Measurements from ENCODE around the gene MRNIP.

Gene MRNIP

DNA sequence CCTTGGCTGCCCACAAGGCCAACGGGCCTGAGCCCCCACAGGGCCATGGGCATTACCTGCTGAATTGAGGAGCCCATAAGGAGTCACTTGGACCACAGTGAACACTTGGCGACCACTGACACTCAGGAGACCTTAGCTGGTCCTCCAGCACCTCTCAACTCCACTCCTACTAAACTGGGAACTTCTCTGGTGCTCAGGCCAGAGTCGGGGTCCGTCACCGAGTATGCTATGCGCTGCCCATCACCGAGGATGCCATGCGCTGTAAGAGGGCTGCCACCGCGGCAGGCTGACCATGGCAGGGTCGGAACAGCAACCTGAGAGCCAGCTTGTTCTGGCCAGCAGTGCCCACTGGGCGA is 38.5 kb downstream of the MRNIP start:
- no peak for DNase-seq

DNA sequence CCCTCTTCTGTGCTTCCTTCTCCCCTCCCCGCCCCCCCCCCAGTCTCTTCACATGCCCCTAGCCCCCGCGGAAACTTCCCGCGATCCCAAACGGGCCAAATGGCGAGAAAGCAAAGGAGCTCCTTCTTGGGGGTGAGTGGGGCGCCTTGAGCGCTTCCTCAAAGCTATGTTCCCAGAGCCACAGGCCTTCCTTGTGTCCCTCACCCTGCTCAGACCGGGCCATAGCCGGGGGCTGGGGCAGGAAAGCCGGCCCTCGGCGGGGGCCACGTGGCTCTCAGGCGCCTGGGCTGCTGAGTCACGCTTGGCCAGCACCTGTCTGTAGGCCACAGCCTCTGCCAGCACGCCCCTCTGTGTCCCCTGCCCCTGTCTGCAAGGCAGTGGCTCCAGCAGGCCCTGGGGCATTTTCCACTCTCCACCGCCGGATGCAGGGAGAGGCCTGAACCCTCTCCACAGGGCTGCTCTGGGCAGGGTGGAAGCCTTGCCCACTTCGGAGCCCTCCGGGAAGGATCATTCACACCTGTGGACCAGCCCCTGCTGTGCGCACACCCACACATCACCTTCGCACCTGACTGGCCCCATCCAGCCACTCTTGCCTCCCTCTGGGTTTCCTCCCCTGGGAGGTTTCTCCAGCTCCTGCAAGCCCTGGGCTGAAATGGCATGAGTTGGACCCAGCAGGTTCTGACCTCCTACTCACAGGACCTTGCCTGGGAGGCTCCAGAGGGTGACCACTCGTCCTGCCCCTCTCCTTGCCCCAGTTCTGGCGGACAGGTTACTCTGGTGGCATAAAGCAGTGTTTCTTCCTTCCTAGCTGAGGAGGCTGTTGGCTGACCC is 39.1 kb downstream of the MRNIP start:
- DNase-seq: peak; percentile 68

DNA sequence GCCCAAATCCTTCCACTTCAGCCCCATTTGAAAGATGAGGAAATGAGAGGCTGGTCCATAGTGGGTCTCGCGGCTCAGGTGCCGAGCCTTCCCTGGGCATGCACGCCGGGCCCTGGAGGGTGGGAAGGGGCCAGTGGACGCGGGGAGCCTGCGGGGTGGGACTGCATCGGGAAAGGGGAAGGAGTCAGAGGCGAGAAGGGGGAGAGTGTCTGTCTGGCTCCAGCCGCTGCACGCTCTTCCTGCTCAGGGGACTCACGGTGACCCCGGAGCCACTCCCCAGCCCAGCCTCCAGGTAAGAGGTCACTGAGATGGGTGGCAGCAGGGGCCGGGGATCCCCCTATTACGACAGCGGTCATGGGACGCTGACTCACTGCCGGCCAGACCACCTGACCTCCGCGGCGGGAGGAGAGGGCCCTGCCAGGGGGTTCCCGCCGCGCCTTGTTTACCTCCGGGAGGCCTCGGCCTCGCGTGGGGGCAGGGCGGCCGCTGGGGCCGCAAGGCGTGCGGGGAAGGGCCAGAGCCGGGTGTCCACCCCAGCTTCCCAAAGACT is 39.8 kb downstream of the MRNIP start:
- peak; percentile 94 for DNase-seq

DNA sequence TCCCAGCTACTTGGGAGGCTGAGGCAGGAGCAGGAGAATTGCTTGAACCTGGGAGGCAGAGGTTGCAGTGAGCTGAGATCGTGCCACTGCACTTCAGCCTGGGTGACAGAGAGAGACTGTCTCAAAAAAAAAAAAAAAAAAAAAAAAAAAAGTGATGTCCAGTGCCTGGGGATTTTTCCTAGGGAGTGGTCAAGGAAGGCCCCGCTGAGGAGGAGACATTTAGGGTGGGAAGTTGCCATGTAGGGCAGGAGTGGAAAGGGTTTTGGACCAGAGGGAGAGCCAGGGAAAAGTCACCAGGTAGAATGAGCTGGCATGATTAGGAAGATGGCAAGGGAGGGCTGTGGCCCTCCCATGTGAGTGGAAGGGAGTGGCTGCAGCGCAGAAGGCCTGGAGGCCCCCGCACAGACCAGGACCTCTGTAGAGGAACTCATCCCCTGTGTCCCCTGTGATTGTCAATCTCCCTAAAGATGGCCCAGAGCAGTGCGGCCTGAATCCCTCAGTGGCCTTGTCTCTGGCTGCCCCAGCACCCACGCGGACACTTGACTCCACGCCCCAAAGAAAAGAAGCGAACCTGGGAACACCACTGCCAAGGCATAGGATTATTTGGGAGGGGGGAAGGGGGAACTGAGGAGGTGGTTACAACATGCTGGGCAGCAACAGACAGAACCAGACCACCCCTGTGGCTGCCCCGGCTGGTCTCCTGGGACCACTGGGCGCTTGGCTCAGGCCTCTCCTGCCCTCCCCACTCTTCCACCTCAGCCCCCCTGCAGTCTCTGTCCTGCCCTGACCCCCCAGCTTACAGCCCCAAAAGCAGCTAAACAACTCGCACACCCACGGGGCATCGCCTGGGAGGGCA is 40.5 kb downstream of the MRNIP start:
- DNase-seq: no peak

DNA sequence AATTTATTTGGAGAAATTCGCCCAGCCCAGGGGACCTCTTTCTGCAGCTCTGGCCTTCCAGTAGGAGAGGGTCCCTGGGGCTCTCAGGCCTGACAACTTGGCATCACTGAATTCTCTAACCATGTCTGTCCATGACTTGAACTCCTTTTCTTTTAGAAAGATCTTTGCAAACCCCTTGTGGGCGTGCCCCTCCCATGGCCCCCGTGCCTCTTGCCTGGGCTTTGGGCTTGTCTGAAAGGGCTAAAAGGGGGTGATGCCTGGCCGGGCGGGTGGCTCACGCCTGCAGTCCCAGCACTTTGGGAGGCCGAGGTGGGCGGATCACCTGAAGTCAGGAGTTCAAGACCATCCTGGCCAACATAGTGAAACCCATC is 41.2 kb downstream of the MRNIP start:
- no peak for DNase-seq

DNA sequence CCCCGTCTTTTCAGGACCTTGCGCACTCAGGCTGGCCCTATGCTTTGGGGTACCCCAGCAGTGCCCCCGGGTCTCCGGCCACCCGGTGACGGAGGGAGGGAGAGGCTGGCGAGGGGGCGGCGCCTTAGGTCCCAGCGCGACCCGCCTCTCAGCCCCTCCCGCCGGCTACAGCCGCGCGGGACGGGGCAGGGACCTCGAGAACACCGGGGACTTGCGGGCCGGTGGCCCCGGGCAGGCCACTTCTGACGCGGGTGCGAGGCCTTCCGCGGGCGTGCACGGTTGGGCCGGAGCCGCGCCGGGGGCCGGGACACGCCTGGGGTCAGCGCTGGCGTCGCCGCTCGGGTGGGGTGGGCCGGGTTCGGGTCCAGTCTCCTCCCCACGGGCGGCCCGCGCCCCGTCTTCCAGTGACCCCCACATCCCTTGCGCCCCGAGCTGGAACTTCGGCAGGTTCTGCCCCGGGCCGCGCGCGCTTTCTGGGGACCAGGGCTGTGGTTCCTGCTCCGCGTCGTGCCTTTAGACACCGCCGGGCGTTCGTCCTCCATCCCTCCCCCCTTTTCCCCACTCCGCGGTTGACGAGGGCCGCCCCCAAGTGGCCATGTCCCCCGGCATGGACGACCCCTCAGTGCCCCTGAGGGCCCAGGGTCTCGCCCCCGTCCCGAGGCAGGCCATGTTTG is 41.7 kb downstream of the MRNIP start:
- DNase-seq: no peak

DNA sequence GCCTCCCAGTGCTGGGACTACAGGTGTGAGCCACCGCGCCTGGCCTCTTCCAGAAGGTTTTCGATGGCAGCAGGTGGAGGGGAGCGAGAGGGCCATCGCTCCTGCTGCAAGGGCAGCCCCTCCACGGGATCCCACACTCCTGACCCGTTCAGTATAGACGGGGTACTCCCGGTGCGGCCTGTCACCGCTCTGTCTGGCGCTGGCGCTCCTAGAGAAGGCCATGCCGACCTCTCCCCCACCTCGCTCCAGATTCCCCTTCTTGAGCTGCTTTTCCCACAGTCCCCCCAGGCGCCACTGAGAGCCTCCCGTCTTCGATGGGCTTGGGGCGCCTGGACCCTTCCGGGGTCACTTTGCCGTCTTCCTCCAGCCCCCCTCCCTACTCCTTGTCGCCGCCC is 42.2 kb downstream of the MRNIP start:
- DNase-seq: no peak

DNA sequence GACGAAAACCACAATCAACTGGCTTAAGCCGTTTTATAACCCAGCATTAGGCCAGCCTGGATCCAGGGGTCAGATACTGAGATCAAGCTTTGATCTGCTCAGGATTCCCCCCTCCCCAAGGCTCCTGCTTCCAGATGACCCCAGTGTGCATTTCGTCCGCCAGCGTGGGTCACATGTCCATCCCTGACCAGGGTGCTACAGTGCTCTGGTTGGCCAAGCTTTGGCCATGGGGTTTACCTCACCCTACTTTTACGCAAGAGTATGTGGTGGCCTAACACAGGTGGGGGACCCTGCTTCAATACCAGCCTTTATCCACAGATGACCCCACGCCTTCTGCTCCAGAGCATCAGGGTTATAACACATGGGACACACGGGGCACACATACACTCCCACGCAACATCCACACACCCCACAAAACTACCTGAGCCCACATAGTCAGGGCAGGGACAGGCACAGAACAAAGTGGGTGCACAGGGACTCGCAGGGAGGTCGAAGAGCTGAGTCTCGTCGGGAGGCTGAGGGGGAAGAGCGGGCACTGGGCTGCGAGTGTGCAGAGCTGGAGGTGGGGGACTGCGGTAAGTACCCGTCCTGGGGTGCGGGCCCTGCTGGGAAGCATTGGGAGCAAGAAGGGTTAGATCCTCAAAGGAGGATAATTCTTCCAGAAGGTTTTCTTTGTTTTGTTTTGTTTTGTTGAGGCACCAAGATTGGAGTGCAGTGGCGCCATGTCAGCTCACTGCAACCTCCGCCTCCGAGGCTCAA is 42.9 kb downstream of the MRNIP start:
- DNase-seq: no peak

DNA sequence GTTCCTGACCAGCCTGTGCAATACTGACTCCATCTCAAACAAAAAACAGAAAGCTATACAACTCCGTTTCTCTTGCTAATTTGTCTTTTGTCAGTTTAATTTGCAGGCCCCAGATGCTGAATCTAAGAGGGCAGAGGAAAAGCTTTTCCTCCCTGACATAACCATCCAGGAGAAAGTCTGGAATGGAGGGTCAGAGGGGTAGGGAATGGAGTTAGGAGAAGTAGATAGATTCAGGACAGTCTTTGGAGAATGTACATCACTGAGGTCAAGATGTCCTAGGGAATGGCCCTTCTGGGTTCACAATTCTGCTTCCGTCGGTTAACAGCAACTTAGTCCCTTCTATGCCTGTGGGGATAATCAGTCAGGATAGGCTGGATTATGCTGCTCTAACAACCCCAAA is 44.5 kb downstream of the MRNIP start:
- no peak for DNase-seq

DNA sequence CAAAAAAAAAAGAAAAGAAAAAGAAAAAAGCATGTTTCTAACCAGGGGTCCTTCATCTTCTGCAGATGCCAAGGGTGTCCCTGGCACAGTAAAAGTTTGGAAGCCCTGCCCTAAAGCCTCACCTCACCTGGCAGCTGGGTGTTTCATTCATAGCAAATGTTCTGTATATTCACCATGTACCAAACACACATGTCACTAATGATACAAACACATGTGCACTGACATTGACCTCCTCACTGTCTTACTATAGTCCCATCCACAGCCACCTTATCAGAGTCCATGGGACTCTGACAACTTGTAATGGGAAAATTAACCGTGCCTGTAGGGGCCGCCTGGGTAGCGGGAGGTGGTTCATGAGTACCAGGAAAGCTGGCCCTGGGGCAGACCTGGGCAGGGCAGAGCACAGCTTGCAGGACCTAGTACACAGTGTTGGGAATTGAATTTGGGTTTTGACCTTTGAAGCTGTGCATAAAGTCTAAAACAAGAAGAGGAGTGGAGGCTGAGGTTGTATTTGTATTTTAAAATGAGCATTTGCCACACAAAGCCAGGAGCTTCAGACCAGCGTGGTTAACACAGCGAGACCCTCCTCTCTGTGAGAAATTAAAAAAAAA is 45.5 kb downstream of the MRNIP start:
- DNase-seq: no peak

DNA sequence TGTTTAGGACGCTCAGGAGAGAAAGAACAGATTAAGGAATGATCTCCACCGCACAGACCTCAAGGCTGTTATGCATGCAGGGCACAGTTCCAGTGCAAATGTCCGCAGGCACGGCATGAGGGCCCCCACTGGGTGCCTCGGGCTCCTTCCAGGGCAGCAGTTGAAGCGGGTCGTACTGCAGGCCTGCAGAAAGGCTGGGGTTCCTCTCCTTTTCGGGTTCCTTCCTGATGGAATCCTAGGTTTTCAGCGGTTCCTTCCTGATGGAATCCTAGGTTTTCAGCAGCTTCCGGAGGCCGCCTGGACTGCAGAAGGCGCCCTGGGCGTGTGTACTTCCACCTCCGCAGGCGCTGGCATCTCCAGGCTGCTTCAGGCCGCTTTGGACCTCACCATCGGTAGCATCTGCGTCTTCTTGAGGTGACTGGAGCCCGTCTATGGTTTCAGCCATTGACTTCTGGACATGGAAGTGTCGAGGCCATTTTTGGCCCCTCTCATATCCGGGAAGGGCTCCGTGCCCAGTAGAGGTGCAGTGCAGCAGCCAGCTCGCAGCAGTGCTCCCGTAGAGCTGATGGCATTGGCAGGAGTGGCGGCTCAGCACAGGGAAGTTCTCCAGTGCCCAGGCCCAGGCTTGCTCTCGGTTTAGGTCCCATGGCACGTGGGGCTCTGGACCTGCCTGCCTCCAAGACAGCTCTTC is 46.3 kb downstream of the MRNIP start:
- no peak for DNase-seq

DNA sequence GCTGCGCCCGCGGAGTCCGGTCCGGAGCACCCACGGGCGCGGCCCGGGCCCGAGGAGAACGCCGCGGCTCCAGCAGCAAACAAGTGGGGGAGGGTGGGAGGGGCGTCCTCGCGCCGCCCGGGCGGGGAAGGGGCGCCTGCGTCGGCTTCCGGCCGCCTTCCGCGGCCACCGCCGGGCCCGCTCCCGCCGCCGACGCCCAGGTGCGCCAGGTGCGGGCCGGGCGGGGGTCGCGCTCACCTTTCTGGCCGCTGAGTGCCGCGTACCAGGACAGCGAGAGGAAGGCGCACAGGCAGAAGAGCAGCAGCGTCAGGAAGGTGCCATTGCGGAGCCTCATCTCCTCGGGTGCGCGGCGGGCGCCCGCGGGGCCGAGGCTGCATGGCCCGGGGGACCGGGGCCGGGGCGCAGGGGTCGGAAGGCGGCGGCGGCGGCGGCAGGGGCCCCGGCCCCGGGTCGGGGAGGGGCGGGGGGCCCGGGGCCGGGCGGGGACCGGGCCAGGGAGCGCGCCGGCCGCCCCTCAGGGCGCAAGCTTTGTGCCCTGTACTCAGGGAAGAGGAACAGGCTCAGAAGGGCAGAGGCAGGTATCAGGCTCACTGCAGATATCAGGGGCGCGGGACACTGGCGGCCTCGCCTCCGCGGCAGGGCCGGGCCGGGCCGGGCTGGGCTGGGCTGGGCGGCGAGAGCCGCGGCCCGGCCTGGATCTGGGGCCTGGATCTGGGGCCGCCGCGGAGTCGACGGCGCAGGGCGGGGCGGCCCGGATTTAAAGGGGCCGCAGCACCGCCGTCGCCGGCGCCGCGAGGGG is 52.2 kb downstream of the MRNIP start, which contains the start of gene MGAT4B:
MGAT4B (minus strand) TSS at position 617 of the 799 bp plus-strand sequence; CDS start at position 334, 283 bp downstream.
- DNase-seq: peak; percentile 81

DNA sequence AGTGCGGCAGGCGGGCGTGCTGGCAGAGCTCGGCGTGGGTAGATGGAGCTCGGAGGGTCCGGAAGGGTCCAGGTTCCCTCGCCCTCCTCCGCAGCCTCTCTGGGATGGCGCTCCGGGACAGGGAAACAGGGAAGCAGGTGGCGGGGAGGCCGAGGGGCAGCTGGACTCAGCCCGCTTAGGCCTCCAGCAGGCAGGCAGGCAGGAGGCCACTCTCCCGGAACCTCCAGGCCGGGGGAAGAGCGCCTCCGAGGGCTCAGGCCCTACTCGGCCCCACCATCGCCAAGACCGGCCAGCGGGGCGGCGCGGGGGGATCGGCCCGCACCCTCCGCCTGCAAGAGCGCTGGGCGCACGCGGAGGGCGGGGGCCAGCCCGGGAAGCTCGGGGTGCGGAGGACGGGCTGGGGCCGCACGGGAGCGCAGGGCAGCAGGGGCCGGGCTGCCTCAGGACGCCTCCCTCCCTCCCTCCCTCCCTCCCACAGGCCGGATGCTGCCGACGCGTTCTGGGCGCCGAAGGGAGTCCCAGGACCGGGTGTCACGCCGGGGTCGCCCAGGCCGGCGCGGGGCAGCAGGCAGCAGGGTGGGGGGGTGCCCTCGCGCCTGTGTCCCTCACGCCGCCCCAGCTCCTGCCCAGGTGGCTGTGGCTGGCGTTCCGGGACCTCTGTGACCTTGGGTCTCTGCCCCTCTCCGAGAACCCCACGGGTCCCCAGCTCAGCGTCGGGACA is 52.9 kb downstream of the MRNIP start:
- peak; percentile 52 for DNase-seq

DNA sequence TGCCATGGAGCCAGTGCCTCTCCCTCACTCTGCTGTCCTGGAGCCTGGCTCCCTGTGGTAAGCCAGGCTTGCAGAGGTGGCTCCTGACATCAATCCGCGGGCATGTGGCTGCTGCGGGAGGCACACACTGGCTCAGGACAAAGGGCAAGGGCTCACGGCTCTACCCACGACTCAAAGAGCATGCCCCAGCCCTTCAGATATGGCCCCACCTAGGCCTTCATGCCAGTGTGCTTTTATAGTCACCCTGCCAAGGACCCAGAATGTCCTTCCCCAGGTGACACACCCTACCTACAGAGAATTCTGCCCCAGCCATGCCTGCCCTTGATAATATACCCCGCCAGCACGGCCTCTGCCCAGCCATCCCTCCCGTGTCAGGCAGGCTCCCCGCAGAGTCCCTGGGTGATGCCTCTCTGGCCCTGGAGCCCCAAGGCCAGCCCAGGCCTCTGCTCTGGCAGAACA is 53.5 kb downstream of the MRNIP start:
- no peak for DNase-seq

DNA sequence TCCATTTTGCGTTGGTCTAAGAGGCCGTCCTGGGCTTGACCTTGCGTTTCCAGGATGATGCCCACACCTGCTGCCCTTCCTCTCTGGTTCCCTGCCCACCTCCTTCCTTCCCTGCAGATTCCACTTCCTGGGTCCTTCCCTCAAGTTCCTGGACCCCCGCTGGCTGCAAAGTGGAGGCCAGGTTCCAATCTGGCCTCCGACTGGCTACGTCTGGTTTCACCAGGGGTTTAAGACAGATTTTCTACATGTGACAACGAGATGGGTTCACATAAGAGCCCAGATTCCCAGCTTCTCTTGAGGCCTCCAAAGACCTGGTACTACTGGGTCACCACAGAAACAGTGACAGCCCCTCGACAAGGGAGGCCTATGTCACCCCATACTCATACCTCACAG is 54.1 kb downstream of the MRNIP start:
- DNase-seq: no peak

DNA sequence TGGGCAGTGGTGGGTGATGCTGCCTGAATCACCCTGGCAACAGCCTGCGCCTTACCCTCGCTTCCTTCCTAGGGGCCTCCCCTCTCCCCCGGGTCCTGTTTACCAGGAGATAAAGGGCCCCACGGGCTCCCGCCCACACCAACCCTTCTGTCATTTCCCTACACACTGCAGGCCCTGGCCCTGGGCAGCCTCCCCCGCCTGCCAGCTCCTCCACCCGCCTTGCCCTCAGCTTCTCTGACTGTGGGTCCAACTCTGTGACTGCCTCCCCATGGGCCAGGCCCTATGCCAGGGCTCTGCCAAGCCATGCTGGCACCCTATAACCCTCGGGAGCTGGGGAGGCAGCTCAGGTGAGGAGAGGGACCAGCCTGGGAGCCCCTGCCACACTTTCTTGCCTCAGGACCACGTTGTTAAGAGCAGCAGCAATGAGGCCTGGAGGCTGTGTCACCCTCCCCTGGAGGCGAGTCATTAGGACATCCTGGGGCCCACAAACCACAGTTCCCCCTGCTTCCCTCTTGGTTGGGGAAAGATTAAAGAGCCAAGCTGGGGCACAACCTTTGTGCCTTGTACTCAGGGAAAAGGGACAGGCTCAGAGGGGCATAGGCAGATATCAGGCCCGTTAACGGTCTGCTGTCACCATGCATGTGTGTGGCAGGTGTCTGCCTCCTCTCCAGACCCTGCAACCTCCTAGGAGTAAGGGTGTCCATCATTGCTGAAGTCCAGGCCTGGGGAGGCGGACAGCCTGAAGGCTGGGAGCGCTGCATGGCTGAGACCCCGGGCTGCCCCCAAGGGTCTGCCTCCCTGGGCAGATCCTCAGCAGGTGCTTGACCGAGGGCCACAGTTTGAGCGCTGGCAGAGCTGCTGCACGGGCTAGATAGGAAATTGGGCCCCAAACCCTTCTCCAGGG is 54.7 kb downstream of the MRNIP start:
- no peak for DNase-seq

DNA sequence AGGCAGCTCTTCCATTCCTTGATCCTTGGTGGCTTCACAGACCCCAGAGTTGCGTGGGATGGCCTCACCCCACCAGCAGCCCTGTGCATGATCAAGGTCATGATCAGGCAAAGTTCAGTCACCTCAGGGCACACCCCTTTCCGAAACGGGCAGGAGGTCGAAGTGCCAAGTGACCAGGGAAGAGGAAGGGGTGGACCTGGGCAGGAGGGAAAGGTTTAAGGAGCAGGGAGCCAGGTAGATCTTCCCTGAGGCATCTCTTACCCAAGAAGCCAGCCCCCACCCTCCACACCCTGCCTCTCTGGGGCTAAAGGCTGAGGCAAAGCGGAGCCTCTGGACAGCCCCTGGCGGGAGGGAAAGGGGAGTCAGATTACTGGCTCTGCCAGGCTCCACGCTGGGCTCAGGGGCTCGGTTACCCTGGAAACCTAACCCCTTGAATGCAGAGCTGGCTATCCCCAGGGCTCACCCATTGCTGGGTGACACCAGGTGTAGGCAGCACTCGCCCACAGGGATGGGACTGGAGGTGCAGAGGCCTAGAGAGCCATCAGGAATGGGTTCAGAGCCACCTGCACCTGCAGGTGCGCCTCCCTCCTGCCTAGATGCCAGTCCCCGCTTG is 55.6 kb downstream of the MRNIP start:
- DNase-seq: no peak

DNA sequence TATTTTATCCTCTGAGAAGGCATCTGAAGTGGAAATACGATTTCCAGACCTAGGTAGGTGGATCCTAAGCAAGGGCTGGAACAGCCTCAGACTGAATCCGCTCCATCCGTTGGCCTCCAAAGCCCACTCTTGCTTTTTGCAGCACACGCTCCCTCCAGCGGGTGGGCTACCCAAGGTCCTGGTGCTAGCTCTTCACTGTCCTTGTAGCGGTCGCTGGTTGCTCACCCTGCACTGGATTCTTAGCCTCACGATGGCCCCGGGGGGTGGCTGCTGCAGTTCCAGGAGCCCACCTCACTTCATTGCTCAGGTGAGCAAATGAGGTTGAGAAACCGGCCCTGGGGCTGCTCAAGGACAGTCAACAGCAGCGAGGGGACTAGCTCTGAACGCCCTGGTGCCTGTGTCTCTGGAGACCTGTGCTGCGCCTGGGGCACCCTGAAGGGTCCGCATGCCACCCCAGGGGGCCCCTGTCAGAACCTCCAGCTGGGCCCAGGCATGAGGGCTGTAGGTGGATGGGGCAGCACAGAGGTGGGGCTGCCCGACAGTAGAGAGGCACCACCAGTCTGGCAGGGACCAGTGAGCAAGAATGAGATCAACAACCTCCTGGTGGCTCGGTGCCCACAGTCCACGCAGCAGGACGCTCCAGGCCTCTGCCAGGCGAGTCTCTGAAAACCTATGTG is 56.3 kb downstream of the MRNIP start:
- no peak for DNase-seq
